IMR-90 (cell line): ENCODE measurements around the gene PRDM2.

ENCODE experiments used
- CTCF ChIP-seq: conservative IDR thresholded peaks from 2 replicates; pipeline ENCODE4 v1.5.1; 2012; ENCODE audit warnings: mild to moderate bottlenecking, low read depth, low read length, improper control_type of control experiment
- MAFK ChIP-seq: IDR thresholded peaks from 2 replicates; pipeline ENCODE4 v1.6.1; 2012; ENCODE audit warnings: low read depth, low read length, improper control_type of control experiment
- MXI1 ChIP-seq: IDR thresholded peaks from 2 replicates; pipeline ENCODE4 v1.6.1; 2012; ENCODE audit warnings: low read depth, mild to moderate bottlenecking, low read length, moderate library complexity, borderline replicate concordance
- POLR2A ChIP-seq: IDR thresholded peaks from 2 replicates; pipeline ENCODE4 v1.6.1; 2012; ENCODE audit warnings: mild to moderate bottlenecking, low read depth, low read length
- RAD21 ChIP-seq: IDR thresholded peaks from 2 replicates; pipeline ENCODE4 v1.6.1; 2012; ENCODE audit warnings: low read length, improper control_type of control experiment
- USF2 ChIP-seq: fragments of 150-350 bp; IDR thresholded peaks from 2 replicates; pipeline ENCODE4 v1.6.1; 2017; ENCODE audit warnings: mild to moderate bottlenecking, antibody characterized with exemption, low read length, low read depth

- TF ChIP-seq POLR2A: no peak
- TF ChIP-seq CTCF: no peak
- no peak for TF ChIP-seq MXI1
- no peak for TF ChIP-seq USF2
- no peak for TF ChIP-seq MAFK
- TF ChIP-seq RAD21: no peak
Observed at GRCh38 chr1:13816016-13816760, 116.2 kb downstream of the PRDM2 start.
